ENCODE data around the gene ASB15.

- no peak for TF ChIP-seq EZH2 (IDR thresholded peaks at IDR 0.05; ENCODE audit: low read depth, low read length, severe bottlenecking)
- no peak for TF ChIP-seq GTF2F1 (IDR thresholded peaks at IDR 0.05; ENCODE audit: borderline replicate concordance, low read depth, low read length)
Observed at GRCh38 chr7:123677061-123677715, 75.6 kb downstream of the ASB15 start.
